Sigmoid colon (tissue), 7 donors: ENCODE results near the gene APRT. TPM values are rescaled to one million over a fixed set of nuclear protein-coding genes. Genes with fewer than 3 reads are reported as not detected.
"Not testable (repeated sequence)": the region's sequence is repeated elsewhere in the genome, so short reads cannot be mapped to it uniquely, and the experiment has no call there.

ENCODE experiments used
- DNase-seq: peaks from one replicate; pipeline ENCODE4 v3.0.0-alpha.2; 2019
- H3K27ac ChIP-seq, 4 donors: fragments of 200-600 bp; sonication (generic); one replicate each; pipeline ENCODE4 v1.5.1; 2016 to 2019; ENCODE audit warnings: mild to moderate bottlenecking in 1 of 4
- H3K27me3 ChIP-seq, 3 donors: fragments of 200-600 bp; sonication (generic); one replicate each; pipeline ENCODE4 v1.5.1; 2019; ENCODE audit warnings: mild to moderate bottlenecking in 1 of 3
- H3K36me3 ChIP-seq, 4 donors: fragments of 200-600 bp; sonication (generic); one replicate each; pipeline ENCODE4 v1.5.1; 2016 to 2019
- H3K4me1 ChIP-seq, 4 donors: fragments of 200-600 bp; sonication (generic); one replicate each; pipeline ENCODE4 v1.5.1; 2017 to 2019
- H3K4me3 ChIP-seq, 4 donors: fragments of 200-600 bp; sonication (generic); one replicate each; pipeline ENCODE4 v1.5.1; 2017 to 2019; ENCODE audit warnings: mild to moderate bottlenecking in 2 of 4, moderate library complexity in 1 of 4
- H3K9me3 ChIP-seq, 4 donors: fragments of 200-600 bp in 3 of 4; sonication (generic) in 3 of 4; one replicate each; pipeline versions ENCODE4 v1.5.1 to v1.6.1; 2013 to 2019
- EP300 ChIP-seq, 4 donors: sonication (generic); formaldehyde crosslinking; IDR thresholded peaks; one replicate each; pipeline ENCODE4 v1.6.1; 2017; ENCODE audit warnings: antibody characterized with exemption in 4 of 4
- POLR2A ChIP-seq, 2 donors: fragments of 450-650 bp; IDR thresholded peaks; one replicate each; pipeline ENCODE4 v1.6.1; 2016; ENCODE audit warnings: antibody characterized with exemption in 2 of 2, mild to moderate bottlenecking in 2 of 2, moderate library complexity in 2 of 2
- POLR2AphosphoS5 ChIP-seq, 4 donors: sonication (generic); formaldehyde crosslinking; IDR thresholded peaks; one replicate each; pipeline ENCODE4 v1.6.1; 2017; ENCODE audit warnings: antibody characterized with exemption in 4 of 4
- WGBS, 2 donors: extraction: QIAGEN DNeasy Blood & Tissue Kit; methylation state at CpG; one replicate each; pipeline ENCODE4 v1.1.7; 2013; 5-methylcytosine and 5-hydroxymethylcytosine counted together
- intact Hi-C: fragments of 100-400 bp; cut with DNase I; formaldehyde crosslinking; loops from one replicate; pipeline ENCODE4 v1.15.1; 2023
- polyA plus RNA-seq, 3 donors: library from polyadenylated mRNA; stranded (reverse); fragments of 200-250 nt; gene quantifications; one replicate each; pipeline ENCODE4 v1.2.3, GENCODE V29; 2013
- total RNA-seq, 4 donors: library from RNA; depleted of rRNA; stranded (reverse); fragments of >200 nt; gene quantifications; one replicate each; pipeline ENCODE4 v1.1.0, GENCODE V29; 2016
- TF ChIP-seq, protein P1 (sequence below), 4 experiments: fragments of 450-650 bp in 3 of 4; fragments of 200-600 bp in 1 of 4; IDR thresholded peaks; one replicate each; pipeline ENCODE4 v1.5.1; 2016 to 2019; ENCODE audit warnings: antibody characterized with exemption in 4 of 4, mild to moderate bottlenecking in 3 of 4, moderate library complexity in 2 of 4
- donor health status: healthy with polysubstance abuse.
- donor health status: Bipolar disorder and iron deficiency.
- donor health status: healthy.

Gene APRT
- total and polyA plus RNA-seq, 7 donors, result 56.6 to 329 (median 78.3) TPM

DNA sequence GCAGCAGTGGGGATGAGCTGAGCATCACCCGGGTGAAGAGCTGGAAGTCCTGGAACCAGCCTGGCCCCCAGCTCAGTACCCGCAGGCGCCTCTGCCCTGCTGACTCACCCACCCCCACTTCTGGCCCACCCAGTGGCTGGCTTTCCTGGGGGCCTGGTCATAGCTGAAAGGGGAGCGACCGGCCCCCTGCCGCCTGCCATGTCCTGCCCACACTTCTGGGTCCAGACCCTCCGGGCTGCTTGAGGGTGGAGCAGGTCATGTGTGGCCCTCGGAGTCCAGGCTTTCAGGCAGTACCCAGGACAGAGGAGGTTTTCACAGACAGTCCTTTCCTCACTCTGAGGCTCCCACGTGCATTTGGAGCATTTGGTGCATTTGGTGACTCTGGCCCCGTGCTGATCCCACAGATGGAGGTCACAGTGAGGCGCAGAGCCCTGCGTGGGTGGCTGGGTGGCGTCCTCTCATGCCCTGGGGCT, 19.6 kb downstream of the APRT start:
- intact Hi-C loops, result no loop called here
- H3K4me1 ChIP-seq, result no peaks in the 10 kb centered on the region
- no peak overlapping the region for H3K27ac ChIP-seq
- no peaks in the 10 kb centered on the region for H3K36me3 ChIP-seq
- DNase-seq, result no peak
- H3K4me3 ChIP-seq, result no peak overlapping the region
- TF ChIP-seq POLR2A (IDR thresholded peaks at IDR 0.05) (no peak), EP300 (IDR thresholded peaks at IDR 0.05) (no peak), POLR2AphosphoS5 (IDR thresholded peaks at IDR 0.05) (no peak)
- TF ChIP-seq, protein P1, sequence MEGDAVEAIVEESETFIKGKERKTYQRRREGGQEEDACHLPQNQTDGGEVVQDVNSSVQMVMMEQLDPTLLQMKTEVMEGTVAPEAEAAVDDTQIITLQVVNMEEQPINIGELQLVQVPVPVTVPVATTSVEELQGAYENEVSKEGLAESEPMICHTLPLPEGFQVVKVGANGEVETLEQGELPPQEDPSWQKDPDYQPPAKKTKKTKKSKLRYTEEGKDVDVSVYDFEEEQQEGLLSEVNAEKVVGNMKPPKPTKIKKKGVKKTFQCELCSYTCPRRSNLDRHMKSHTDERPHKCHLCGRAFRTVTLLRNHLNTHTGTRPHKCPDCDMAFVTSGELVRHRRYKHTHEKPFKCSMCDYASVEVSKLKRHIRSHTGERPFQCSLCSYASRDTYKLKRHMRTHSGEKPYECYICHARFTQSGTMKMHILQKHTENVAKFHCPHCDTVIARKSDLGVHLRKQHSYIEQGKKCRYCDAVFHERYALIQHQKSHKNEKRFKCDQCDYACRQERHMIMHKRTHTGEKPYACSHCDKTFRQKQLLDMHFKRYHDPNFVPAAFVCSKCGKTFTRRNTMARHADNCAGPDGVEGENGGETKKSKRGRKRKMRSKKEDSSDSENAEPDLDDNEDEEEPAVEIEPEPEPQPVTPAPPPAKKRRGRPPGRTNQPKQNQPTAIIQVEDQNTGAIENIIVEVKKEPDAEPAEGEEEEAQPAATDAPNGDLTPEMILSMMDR (IDR thresholded peaks at IDR 0.05), result no peak
- WGBS, 2 donors, result 65 to 80% methylated on average over 13 of the region's 13 CpGs
- peaks cover 2 to 36% (median 16%) of the 10 kb centered on the region in 3 donors for H3K27me3 ChIP-seq
- H3K9me3 ChIP-seq, result no peaks in the 10 kb centered on the region

DNA sequence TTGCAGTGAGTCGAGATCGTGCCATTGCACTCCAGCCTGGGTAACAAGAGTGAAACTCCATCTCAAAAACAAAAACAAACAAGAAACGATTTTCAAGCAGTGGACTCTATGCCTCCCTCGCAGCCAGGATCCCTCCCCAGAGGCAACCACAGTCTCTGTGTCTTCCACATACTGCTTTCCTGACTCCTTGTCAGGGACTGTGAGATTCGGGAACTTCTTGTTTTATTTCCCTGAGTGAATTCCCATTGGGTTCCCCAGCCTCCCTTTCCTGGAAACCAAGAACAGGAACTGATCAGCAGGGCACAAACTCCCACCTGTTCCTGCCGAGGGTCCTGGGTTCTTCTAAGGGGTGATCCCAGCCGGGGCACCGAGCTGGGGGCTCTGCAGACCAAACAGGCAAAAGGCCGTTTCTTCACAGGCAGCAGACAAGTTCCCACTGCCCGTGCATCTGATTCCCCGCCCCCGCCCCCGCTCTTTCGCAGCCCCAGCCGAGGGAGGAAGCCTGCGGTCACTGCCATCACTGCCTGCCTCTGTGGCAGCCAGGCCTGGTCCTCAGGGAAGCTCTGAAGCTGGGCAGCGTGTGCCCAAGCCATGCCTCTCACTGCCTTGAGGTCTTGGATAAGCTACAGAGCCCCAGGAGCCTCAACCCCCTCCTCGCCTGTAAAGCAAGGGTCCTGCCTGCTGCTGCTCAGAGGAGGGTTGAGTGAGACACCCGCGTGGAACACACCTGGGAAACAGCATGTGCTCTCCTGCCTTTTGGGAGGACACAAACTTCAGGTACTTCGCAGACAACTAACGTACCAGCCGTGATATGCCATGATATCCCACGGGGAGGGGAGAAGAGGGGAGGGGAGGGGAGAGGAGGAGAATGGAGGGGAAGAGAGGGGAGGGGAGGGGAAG, 21.2 kb downstream of the APRT start:
- WGBS, 2 donors, result 24 to 51% methylated on average over 24 of the region's 24 CpGs

GRCh38 chr16:88789594-88789993, 22.1 kb downstream of the APRT start:
- H3K4me1 ChIP-seq, result peaks cover 0 to 6% (median 3%) of the 10 kb centered on the region in 4 donors
- H3K27ac ChIP-seq, result no peak overlapping the region
- 66 to 83% methylated on average over 7 of the region's 7 CpGs for WGBS, 2 donors
- TF ChIP-seq POLR2AphosphoS5 (IDR thresholded peaks at IDR 0.05) (no peak), EP300 (IDR thresholded peaks at IDR 0.05) (no peak), POLR2A (IDR thresholded peaks at IDR 0.05) (no peak)
- TF ChIP-seq, protein P1 (IDR thresholded peaks at IDR 0.05), result no peak
- DNase-seq, result no peak
- peaks cover 2 to 34% (median 16%) of the 10 kb centered on the region in 3 donors for H3K27me3 ChIP-seq
- no peaks in the 10 kb centered on the region for H3K36me3 ChIP-seq
- H3K9me3 ChIP-seq, result no peaks in the 10 kb centered on the region
- no peak overlapping the region for H3K4me3 ChIP-seq
- intact Hi-C loops, result no loop called here

More for the DNA sequence above, 21.2 kb downstream of the APRT start:
- no peak for DNase-seq
- no peaks in the 10 kb centered on the region for H3K36me3 ChIP-seq
- no peak overlapping the region for H3K4me3 ChIP-seq
- TF ChIP-seq EP300 (IDR thresholded peaks at IDR 0.05), result no peak
- TF ChIP-seq POLR2A (IDR thresholded peaks at IDR 0.05), result no peak
- no peak overlapping the region for H3K27ac ChIP-seq
- H3K4me1 ChIP-seq, result peaks cover 0 to 2% (median 1%) of the 10 kb centered on the region in 4 donors
- no peaks in the 10 kb centered on the region for H3K9me3 ChIP-seq
- intact Hi-C loops, result no loop called here
- H3K27me3 ChIP-seq, result peaks cover 2 to 36% (median 16%) of the 10 kb centered on the region in 3 donors

DNA sequence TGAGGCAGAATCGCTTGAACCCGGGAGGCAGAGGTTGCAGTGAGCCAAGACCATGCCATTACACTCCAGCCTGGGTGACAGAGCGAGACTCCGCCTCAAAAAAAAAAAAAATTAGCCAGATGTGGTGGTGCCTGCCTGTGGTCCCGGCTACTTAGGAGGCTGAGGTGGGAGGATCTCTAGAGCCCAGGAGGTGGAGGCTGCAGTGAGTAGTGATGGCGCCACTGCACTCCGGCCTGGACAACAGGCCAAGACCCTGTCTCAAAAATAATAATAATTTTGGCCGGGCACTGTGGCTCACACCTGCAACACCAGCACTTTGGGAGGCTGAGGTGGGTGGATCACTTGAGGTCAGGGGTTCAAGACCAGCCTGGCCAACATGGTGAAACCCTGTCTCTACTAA, 23.0 kb downstream of the APRT start:
- DNase-seq, H3K9me3 ChIP-seq, H3K36me3 ChIP-seq, H3K27ac ChIP-seq, H3K4me3 ChIP-seq, H3K4me1 ChIP-seq, intact Hi-C loops: not testable (repeated sequence)
- WGBS, 2 donors, result 96 to 97% methylated on average over 8 of the region's 8 CpGs
- H3K27me3 ChIP-seq, result peaks cover 2 to 29% (median 16%) of the 10 kb centered on the region in 3 donors

DNA sequence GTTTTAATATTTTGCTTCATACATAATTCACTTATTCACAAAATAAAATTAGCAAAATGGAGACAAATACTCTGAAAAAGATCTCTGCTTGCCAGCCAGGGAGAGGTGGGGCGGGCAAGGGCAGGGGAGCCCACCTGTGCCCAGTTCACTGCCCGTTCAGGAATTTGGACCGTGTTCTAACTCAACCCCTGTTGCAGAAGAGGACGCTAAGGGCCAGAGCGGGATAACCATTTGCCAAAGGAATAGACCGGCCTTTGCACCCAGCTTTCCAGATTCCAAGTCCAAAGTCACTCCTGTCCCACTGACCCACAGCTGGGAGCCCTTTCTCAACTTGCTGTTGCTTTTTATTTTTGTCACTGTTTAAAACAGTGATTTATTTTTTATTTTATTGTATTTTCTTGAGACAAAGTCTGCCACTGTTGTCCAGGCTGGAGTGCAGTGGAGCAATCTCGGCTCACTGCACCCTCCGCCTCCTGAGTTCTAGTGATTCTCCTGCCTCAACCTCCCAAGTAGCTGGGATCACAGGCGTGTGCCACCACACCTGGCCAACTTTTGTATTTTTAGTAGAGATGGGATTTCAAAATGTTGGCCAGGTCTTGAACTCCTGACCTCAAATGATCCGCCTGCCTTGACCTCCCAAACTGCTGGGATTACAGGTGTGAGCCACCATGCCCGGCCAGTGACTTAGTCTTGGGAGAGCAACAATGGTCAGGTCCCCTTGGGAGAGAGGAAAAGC, 24.0 kb downstream of the APRT start:
- WGBS, 2 donors, result 88 to 93% methylated on average over 11 of the region's 11 CpGs
- Histone ChIP-seq H3K4me1 (peaks cover 0 to 20% (median 15%) of the 10 kb centered on the region in 4 donors), H3K27me3 (peaks cover 2 to 19% (median 9%) of the 10 kb centered on the region in 3 donors), H3K36me3 (no peaks in the 10 kb centered on the region), H3K4me3 (no peak overlapping the region), H3K9me3 (no peaks in the 10 kb centered on the region), H3K27ac (no peak overlapping the region)
- DNase-seq, result no peak
- intact Hi-C loops, result no loop called here
- TF ChIP-seq EP300 (IDR thresholded peaks at IDR 0.05), result no peak
- no peak for TF ChIP-seq POLR2A (IDR thresholded peaks at IDR 0.05)
- TF ChIP-seq POLR2AphosphoS5 (IDR thresholded peaks at IDR 0.05), result no peak
- TF ChIP-seq, protein P1 (IDR thresholded peaks at IDR 0.05), result no peak
